HEK293 (cell line): ENCODE results near the gene VASP.

Experiments used
- EGR2 ChIP-seq: fragments of 450-650 bp; formaldehyde crosslinking; IDR thresholded peaks from 2 replicates; pipeline ENCODE4 v1.5.1; 2016; ENCODE audit warnings: low read depth, missing biosample characterization, missing genetic modification characterization
- GFI1B ChIP-seq: fragments of 450-650 bp; formaldehyde crosslinking; IDR thresholded peaks from 2 replicates; pipeline ENCODE4 v1.5.1; 2016; ENCODE audit warnings: missing biosample characterization, missing genetic modification characterization
- GLI4 ChIP-seq: fragments of 450-650 bp; formaldehyde crosslinking; IDR thresholded peaks from 2 replicates; pipeline ENCODE4 v1.5.1; 2016; ENCODE audit warnings: missing biosample characterization, missing genetic modification characterization
- GLIS2 ChIP-seq: fragments of 450-650 bp; formaldehyde crosslinking; IDR thresholded peaks from 2 replicates; pipeline ENCODE4 v1.5.1; 2016; ENCODE audit warnings: missing biosample characterization, missing genetic modification characterization
- HOXA7 ChIP-seq: sonication (generic); formaldehyde crosslinking; IDR thresholded peaks from 2 replicates; pipeline ENCODE4 v1.8.1; 2022; ENCODE audit warnings: missing genetic modification reagents, borderline replicate concordance
- OSR2 ChIP-seq: fragments of 450-650 bp; formaldehyde crosslinking; IDR thresholded peaks from 2 replicates; pipeline ENCODE4 v1.5.1; 2016; ENCODE audit warnings: missing biosample characterization, missing genetic modification characterization
- OVOL3 ChIP-seq: fragments of 450-650 bp; formaldehyde crosslinking; IDR thresholded peaks from 2 replicates; pipeline ENCODE4 v1.5.1; 2016; ENCODE audit warnings: missing biosample characterization, missing genetic modification characterization
- ZFP69B ChIP-seq: fragments of 450-650 bp; formaldehyde crosslinking; IDR thresholded peaks from 2 replicates; pipeline ENCODE4 v1.5.1; 2016; ENCODE audit warnings: missing biosample characterization, missing genetic modification characterization
- ZNF10 ChIP-seq: fragments of 450-650 bp; formaldehyde crosslinking; IDR thresholded peaks from 2 replicates; pipeline ENCODE4 v1.5.1; 2017; ENCODE audit warnings: missing biosample characterization, missing genetic modification characterization
- ZNF302 ChIP-seq: fragments of 450-650 bp; formaldehyde crosslinking; IDR thresholded peaks from 2 replicates; pipeline ENCODE4 v1.5.1; 2016; ENCODE audit warnings: missing biosample characterization, missing genetic modification characterization, low read depth
- ZNF366 ChIP-seq: fragments of 450-650 bp; formaldehyde crosslinking; conservative IDR thresholded peaks from 2 replicates; pipeline ENCODE4 v1.5.1; 2016; ENCODE audit warnings: missing biosample characterization, missing genetic modification characterization
- ZNF521 ChIP-seq: fragments of 450-650 bp; formaldehyde crosslinking; IDR thresholded peaks from 2 replicates; pipeline ENCODE4 v1.5.1; 2017; ENCODE audit warnings: missing biosample characterization, mild to moderate bottlenecking, missing genetic modification characterization
- ZNF548 ChIP-seq: fragments of 450-650 bp; formaldehyde crosslinking; IDR thresholded peaks from 2 replicates; pipeline ENCODE4 v1.5.1; 2016; ENCODE audit warnings: missing biosample characterization, missing genetic modification characterization
- ZNF549 ChIP-seq: fragments of 450-650 bp; IDR thresholded peaks from 2 replicates; pipeline ENCODE4 v1.5.1; 2018; ENCODE audit warnings: missing biosample characterization, missing genetic modification characterization, mild to moderate bottlenecking, inconsistent platforms, moderate library complexity
- ZNF596 ChIP-seq: fragments of 450-650 bp; IDR thresholded peaks from 2 replicates; pipeline ENCODE4 v1.5.0; 2018; ENCODE audit warnings: missing biosample characterization, mild to moderate bottlenecking, missing genetic modification characterization, moderate library complexity
- ZNF600 ChIP-seq: fragments of 450-650 bp; formaldehyde crosslinking; IDR thresholded peaks from 2 replicates; pipeline ENCODE4 v1.5.1; 2016; ENCODE audit warnings: missing biosample characterization, missing genetic modification characterization
- ZNF664 ChIP-seq: fragments of 450-650 bp; formaldehyde crosslinking; IDR thresholded peaks from 2 replicates; pipeline ENCODE4 v1.5.1; 2016; ENCODE audit warnings: missing biosample characterization, missing genetic modification characterization
- ZNF670 ChIP-seq: fragments of 450-650 bp; formaldehyde crosslinking; IDR thresholded peaks from 2 replicates; pipeline ENCODE4 v1.5.1; 2016; ENCODE audit warnings: missing biosample characterization, missing genetic modification characterization, low read depth
- ZNF768 ChIP-seq: fragments of 450-650 bp; formaldehyde crosslinking; IDR thresholded peaks from 2 replicates; pipeline ENCODE4 v1.5.1; 2018; ENCODE audit warnings: missing biosample characterization, mild to moderate bottlenecking, missing genetic modification characterization
- TF ChIP-seq, protein P1 (sequence below): IDR thresholded peaks from 2 replicates; pipeline ENCODE4 v1.6.1; 2011; ENCODE audit warnings: mild to moderate bottlenecking, low read depth, low read length, borderline replicate concordance
- TF ChIP-seq, protein P2 (sequence below): fragments of 450-650 bp; formaldehyde crosslinking; IDR thresholded peaks from 2 replicates; pipeline ENCODE4 v1.5.1; 2016; ENCODE audit warnings: missing biosample characterization, missing genetic modification characterization
- TF ChIP-seq, protein P3 (sequence below): fragments of 450-650 bp; formaldehyde crosslinking; IDR thresholded peaks from 2 replicates; pipeline ENCODE4 v1.5.1; 2016; ENCODE audit warnings: missing biosample characterization, missing genetic modification characterization
- TF ChIP-seq, protein P4 (sequence below): fragments of 450-650 bp; formaldehyde crosslinking; IDR thresholded peaks from 2 replicates; pipeline ENCODE4 v1.5.1; 2016; ENCODE audit warnings: missing biosample characterization, missing genetic modification characterization
- TF ChIP-seq, protein P5 (sequence below): fragments of 450-650 bp; formaldehyde crosslinking; IDR thresholded peaks from 2 replicates; pipeline ENCODE4 v1.5.1; 2016; ENCODE audit warnings: missing biosample characterization, missing genetic modification characterization
- TF ChIP-seq, protein P6 (sequence below): fragments of 450-650 bp; formaldehyde crosslinking; IDR thresholded peaks from 2 replicates; pipeline ENCODE4 v1.5.1; 2017; ENCODE audit warnings: missing biosample characterization, missing genetic modification characterization

VASP gene

DNA sequence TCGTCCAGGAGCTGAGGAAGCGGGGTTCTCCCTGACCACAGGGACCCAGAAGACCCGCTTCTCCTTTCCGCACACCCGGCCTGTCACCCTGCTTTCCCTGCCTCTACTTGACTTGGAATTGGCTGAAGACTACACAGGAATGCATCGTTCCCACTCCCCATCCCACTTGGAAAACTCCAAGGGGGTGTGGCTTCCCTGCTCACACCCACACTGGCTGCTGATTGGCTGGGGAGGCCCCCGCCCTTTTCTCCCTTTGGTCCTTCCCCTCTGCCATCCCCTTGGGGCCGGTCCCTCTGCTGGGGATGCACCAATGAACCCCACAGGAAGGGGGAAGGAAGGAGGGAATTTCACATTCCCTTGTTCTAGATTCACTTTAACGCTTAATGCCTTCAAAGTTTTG lies 18.9 kb downstream of the VASP start (continued):
- TF ChIP-seq HOXA7 (CRISPR knock-in tag) (no peak), GLI4 (tag by site-specific recombination) (no peak), OSR2 (tag by site-specific recombination) (no peak), ZNF366 (tag by site-specific recombination) (no peak), ZNF596 (tag by site-specific recombination) (no peak), ZNF10 (tag by site-specific recombination) (no peak), OVOL3 (tag by site-specific recombination) (no peak), ZFP69B (tag by site-specific recombination) (no peak), GFI1B (no peak), EGR2 (tag by site-specific recombination) (no peak), ZNF549 (tag by site-specific recombination) (no peak), ZNF521 (tag by site-specific recombination) (no peak), ZNF302 (tag by site-specific recombination) (no peak), GLIS2 (no peak), ZNF548 (tag by site-specific recombination) (no peak), ZNF768 (tag by site-specific recombination) (no peak), ZNF670 (tag by site-specific recombination) (no peak), ZNF664 (tag by site-specific recombination) (no peak), ZNF600 (tag by site-specific recombination) (no peak)
- TF ChIP-seq, protein P1, sequence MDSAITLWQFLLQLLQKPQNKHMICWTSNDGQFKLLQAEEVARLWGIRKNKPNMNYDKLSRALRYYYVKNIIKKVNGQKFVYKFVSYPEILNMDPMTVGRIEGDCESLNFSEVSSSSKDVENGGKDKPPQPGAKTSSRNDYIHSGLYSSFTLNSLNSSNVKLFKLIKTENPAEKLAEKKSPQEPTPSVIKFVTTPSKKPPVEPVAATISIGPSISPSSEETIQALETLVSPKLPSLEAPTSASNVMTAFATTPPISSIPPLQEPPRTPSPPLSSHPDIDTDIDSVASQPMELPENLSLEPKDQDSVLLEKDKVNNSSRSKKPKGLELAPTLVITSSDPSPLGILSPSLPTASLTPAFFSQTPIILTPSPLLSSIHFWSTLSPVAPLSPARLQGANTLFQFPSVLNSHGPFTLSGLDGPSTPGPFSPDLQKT: no peak
- TF ChIP-seq, protein P2, sequence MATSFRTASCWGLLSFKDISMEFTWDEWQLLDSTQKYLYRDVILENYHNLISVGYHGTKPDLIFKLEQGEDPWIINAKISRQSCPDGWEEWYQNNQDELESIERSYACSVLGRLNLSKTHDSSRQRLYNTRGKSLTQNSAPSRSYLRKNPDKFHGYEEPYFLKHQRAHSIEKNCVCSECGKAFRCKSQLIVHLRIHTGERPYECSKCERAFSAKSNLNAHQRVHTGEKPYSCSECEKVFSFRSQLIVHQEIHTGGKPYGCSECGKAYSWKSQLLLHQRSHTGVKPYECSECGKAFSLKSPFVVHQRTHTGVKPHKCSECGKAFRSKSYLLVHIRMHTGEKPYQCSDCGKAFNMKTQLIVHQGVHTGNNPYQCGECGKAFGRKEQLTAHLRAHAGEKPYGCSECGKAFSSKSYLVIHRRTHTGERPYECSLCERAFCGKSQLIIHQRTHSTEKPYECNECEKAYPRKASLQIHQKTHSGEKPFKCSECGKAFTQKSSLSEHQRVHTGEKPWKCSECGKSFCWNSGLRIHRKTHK (tag by site-specific recombination): no peak
- TF ChIP-seq, protein P3, sequence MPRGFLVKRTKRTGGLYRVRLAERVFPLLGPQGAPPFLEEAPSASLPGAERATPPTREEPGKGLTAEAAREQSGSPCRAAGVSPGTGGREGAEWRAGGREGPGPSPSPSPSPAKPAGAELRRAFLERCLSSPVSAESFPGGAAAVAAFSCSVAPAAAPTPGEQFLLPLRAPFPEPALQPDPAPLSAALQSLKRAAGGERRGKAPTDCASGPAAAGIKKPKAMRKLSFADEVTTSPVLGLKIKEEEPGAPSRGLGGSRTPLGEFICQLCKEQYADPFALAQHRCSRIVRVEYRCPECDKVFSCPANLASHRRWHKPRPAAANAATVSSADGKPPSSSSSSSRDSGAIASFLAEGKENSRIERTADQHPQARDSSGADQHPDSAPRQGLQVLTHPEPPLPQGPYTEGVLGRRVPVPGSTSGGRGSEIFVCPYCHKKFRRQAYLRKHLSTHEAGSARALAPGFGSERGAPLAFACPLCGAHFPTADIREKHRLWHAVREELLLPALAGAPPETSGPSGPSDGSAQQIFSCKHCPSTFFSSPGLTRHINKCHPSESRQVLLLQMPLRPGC: no peak
- TF ChIP-seq, protein P4, sequence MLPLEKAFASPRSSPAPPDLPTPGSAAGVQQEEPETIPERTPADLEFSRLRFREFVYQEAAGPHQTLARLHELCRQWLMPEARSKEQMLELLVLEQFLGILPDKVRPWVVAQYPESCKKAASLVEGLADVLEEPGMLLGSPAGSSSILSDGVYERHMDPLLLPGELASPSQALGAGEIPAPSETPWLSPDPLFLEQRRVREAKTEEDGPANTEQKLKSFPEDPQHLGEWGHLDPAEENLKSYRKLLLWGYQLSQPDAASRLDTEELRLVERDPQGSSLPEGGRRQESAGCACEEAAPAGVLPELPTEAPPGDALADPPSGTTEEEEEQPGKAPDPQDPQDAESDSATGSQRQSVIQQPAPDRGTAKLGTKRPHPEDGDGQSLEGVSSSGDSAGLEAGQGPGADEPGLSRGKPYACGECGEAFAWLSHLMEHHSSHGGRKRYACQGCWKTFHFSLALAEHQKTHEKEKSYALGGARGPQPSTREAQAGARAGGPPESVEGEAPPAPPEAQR (tag by site-specific recombination): no peak
- TF ChIP-seq, protein P5, sequence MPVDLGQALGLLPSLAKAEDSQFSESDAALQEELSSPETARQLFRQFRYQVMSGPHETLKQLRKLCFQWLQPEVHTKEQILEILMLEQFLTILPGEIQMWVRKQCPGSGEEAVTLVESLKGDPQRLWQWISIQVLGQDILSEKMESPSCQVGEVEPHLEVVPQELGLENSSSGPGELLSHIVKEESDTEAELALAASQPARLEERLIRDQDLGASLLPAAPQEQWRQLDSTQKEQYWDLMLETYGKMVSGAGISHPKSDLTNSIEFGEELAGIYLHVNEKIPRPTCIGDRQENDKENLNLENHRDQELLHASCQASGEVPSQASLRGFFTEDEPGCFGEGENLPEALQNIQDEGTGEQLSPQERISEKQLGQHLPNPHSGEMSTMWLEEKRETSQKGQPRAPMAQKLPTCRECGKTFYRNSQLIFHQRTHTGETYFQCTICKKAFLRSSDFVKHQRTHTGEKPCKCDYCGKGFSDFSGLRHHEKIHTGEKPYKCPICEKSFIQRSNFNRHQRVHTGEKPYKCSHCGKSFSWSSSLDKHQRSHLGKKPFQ (tag by site-specific recombination): 0 out of 2 replicates have a peak, but pooled peaks have one; percentile 26
- TF ChIP-seq, protein P6, sequence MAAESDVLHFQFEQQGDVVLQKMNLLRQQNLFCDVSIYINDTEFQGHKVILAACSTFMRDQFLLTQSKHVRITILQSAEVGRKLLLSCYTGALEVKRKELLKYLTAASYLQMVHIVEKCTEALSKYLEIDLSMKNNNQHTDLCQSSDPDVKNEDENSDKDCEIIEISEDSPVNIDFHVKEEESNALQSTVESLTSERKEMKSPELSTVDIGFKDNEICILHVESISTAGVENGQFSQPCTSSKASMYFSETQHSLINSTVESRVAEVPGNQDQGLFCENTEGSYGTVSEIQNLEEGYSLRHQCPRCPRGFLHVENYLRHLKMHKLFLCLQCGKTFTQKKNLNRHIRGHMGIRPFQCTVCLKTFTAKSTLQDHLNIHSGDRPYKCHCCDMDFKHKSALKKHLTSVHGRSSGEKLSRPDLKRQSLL: no peak
